Colonic mucosa (tissue), 4 donors: ENCODE data around the gene CCNJL. TPM values are rescaled to one million over a fixed set of nuclear protein-coding genes. Genes with fewer than 3 reads are reported as not detected.

ENCODE experiments used
- DNase-seq: peaks from one replicate; pipeline ENCODE4 v3.0.0-alpha.2; 2020
- H3K27ac ChIP-seq: fragments of 200-600 bp; one replicate; pipeline ENCODE4 v1.8.0; 2021
- H3K27me3 ChIP-seq: fragments of 200-600 bp; one replicate; pipeline ENCODE4 v1.8.0; 2021
- H3K36me3 ChIP-seq: fragments of 200-600 bp; one replicate; pipeline ENCODE4 v1.8.0; 2021
- H3K4me1 ChIP-seq: fragments of 200-600 bp; one replicate; pipeline ENCODE4 v1.8.0; 2021; ENCODE audit warnings: mild to moderate bottlenecking
- H3K4me3 ChIP-seq: fragments of 200-600 bp; one replicate; pipeline ENCODE4 v1.8.0; 2021
- H3K9ac ChIP-seq, 2 donors: one replicate each; pipeline ENCODE4 v1.7.0; 2013; ENCODE audit warnings: control low read depth in 2 of 2, low read depth in 2 of 2, low read length in 2 of 2
- H3K9me3 ChIP-seq: fragments of 200-600 bp; one replicate; pipeline ENCODE4 v1.8.0; 2021
- CTCF ChIP-seq: fragments of 200-600 bp; IDR thresholded peaks from one replicate; pipeline ENCODE4 v1.8.0; 2022; ENCODE audit warnings: antibody characterized with exemption, mild to moderate bottlenecking
- intact Hi-C: fragments of 100-400 bp; cut with DNase I; formaldehyde crosslinking; loops from one replicate; pipeline ENCODE4 v1.14.1; 2022
- total RNA-seq, 2 donors: library from RNA; stranded (reverse); fragmentation: NEBNext Ultra II Directional in 1 of 2; extraction: Animal tissue kit (Norgen Biotek cat#: 25700) in 1 of 2; gene quantifications; one replicate each; pipeline ENCODE4 v1.2.1, GENCODE V29; 2021
- donor health status: healthy.
- donor health status: DM: no; HTN: no; CAD: no.
- donor health status: DM: no; HTN: no; CAD: no.

The CCNJL gene
- total RNA-seq, 2 donors from 2014 or later = 14.6 to 21.6 TPM

- no peak for DNase-seq
- no peak for TF ChIP-seq CTCF
- H3K27me3 ChIP-seq = no peaks in the 10 kb centered on the region
Observed at GRCh38 chr5:160230686-160231527, 81.5 kb downstream of the CCNJL start.

DNA sequence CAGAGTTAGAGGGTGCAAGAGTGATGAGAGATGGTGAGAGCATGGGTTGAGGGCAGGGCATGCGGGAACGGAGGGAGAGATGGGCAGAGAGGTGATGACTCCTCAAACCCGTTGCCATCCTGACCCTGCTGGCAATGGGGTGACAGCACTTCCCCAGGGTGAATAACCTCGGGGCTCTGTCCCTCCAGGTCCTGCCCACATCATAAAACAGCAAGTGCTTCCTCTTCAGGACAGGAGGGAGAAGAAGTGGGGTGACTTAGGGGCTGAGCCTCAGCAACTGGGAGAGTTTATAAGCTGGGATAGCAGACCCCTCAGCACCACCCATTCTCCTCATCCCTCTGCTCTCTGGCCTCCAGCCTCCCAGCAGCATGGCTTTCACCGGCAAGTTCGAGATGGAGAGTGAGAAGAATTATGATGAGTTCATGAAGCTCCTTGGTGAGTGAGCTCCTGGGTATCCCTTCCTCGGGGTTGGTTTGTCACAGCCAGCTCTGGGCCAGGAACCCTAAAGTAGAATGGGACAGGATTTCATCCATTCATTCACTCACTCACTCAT is 83.1 kb downstream of the CCNJL start, which contains the start of gene FABP6:
Gene FABP6, plus strand, starts transcription at position 317 of the 553 bp plus-strand sequence. Its CDS starts 52 bp downstream, at position 369.
- H3K4me3 ChIP-seq = no peak within 1 kb of the TSS
- no peak for DNase-seq
- H3K4me1 ChIP-seq = no peaks in the 10 kb centered on the region
- H3K27me3 ChIP-seq = no peaks in the 10 kb centered on the region
- no peak within 1 kb of the TSS for H3K9ac ChIP-seq
- no peak for TF ChIP-seq CTCF
- H3K36me3 ChIP-seq = no peaks in the 10 kb centered on the region
- no peaks in the 10 kb centered on the region for H3K9me3 ChIP-seq
- intact Hi-C loops = no loop called here
- H3K27ac ChIP-seq = no peak within 1 kb of the TSS

More at GRCh38 chr5:160230686-160231527, 81.5 kb downstream of the CCNJL start:
- Histone ChIP-seq H3K4me1 (no peaks in the 10 kb centered on the region), H3K36me3 (no peaks in the 10 kb centered on the region), H3K9ac (no peak overlapping the region), H3K4me3 (no peak overlapping the region), H3K9me3 (no peaks in the 10 kb centered on the region), H3K27ac (no peak overlapping the region)
- intact Hi-C loops = no loop called here

GRCh38 chr5:160227012-160227411 is 85.4 kb downstream of the CCNJL start:
- H3K9me3 ChIP-seq = no peaks in the 10 kb centered on the region
- DNase-seq = no peak
- intact Hi-C loops = no loop called here
- no peak overlapping the region for H3K9ac ChIP-seq
- H3K27ac ChIP-seq = no peak overlapping the region
- H3K36me3 ChIP-seq = no peaks in the 10 kb centered on the region
- H3K4me3 ChIP-seq = no peak overlapping the region
- no peak for TF ChIP-seq CTCF
- H3K27me3 ChIP-seq = no peaks in the 10 kb centered on the region
- no peaks in the 10 kb centered on the region for H3K4me1 ChIP-seq

GRCh38 chr5:160221082-160221481 is 91.3 kb downstream of the CCNJL start:
- no peak for DNase-seq
- Histone ChIP-seq H3K36me3 (no peaks in the 10 kb centered on the region), H3K4me1 (no peaks in the 10 kb centered on the region), H3K9ac (no peak overlapping the region), H3K27ac (no peak overlapping the region), H3K4me3 (no peak overlapping the region), H3K27me3 (no peaks in the 10 kb centered on the region), H3K9me3 (no peaks in the 10 kb centered on the region)
- no peak for TF ChIP-seq CTCF
- intact Hi-C loops = no loop called here

- Histone ChIP-seq H3K9me3 (no peaks in the 10 kb centered on the region), H3K9ac (no peak overlapping the region), H3K4me1 (no peaks in the 10 kb centered on the region), H3K27ac (no peak overlapping the region), H3K4me3 (no peak overlapping the region), H3K36me3 (no peaks in the 10 kb centered on the region), H3K27me3 (no peaks in the 10 kb centered on the region)
- no peak for DNase-seq
- TF ChIP-seq CTCF = no peak
- intact Hi-C loops = no loop called here
Observed at GRCh38 chr5:160219356-160219755, 93.0 kb downstream of the CCNJL start.
